Upper lobe of right lung (tissue), 1 donor: ENCODE measurements around the gene UNC5A. TPM values are rescaled to one million over a fixed set of nuclear protein-coding genes. Genes with fewer than 3 reads are reported as not detected.

Experiments used
- ATAC-seq: fragments of 200-7000 bp; cut with Tn5 transposase; one replicate; pipeline ENCODE4 v1.9.1; 2020; ENCODE audit warnings: mild to moderate bottlenecking, moderate library complexity
- DNase-seq: peaks from one replicate; pipeline ENCODE4 v3.0.0-alpha.2; 2020
- H3K27ac ChIP-seq: fragments of 200-600 bp; one replicate; pipeline ENCODE4 v1.8.0; 2022
- H3K27me3 ChIP-seq: fragments of 200-600 bp; one replicate; pipeline ENCODE4 v1.8.0; 2022; ENCODE audit warnings: mild to moderate bottlenecking
- H3K36me3 ChIP-seq: fragments of 200-600 bp; one replicate; pipeline ENCODE4 v1.8.0; 2022
- H3K4me1 ChIP-seq: fragments of 200-600 bp; one replicate; pipeline ENCODE4 v1.8.0; 2022
- H3K4me3 ChIP-seq: fragments of 200-600 bp; one replicate; pipeline ENCODE4 v1.8.0; 2022; ENCODE audit warnings: mild to moderate bottlenecking
- H3K9me3 ChIP-seq: fragments of 200-600 bp; one replicate; pipeline ENCODE4 v1.8.0; 2022
- CTCF ChIP-seq: fragments of 200-600 bp; IDR thresholded peaks from one replicate; pipeline ENCODE4 v1.8.0; 2022; ENCODE audit warnings: antibody characterized with exemption
- intact Hi-C: fragments of 100-400 bp; cut with DNase I; formaldehyde crosslinking; loops from one replicate; pipeline ENCODE4 v1.11.0; 2022
- total RNA-seq: library from RNA; stranded (reverse); fragmentation: NEBNext Ultra II Directional; extraction: Animal tissue kit (Norgen Biotek cat#: 25700); gene quantifications from one replicate; pipeline ENCODE4 v1.2.1, GENCODE V29; 2021
- donor health status: DM: no; HTN: yes; CAD: no; lungs with severe emphysema.

The UNC5A gene
- total RNA-seq, 1 donor from 2014 or later, result 0.46 TPM

DNA sequence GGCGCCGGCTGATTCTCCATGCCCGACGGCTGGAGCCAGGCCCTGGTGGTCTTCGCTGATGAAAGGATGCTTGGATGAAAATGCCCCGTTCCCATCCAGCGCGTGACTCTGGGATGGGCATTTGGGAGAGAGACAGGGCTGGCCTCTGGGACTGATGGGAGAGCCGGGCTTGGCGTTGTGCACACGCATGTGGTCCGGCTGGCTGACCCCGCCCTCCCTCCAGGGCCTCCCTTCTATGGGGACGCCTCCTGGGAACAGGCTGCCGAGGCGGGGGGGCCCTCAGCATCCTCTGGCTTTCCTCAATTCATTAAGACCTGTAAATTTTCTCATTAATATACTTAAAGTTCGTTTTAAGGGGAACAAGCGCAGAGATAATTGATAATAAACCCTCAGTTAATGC, 36.8 kb downstream of the UNC5A start:
- Histone ChIP-seq H3K27ac (no peak overlapping the region), H3K36me3 (no peaks in the 10 kb centered on the region), H3K9me3 (no peaks in the 10 kb centered on the region), H3K4me1 (no peaks in the 10 kb centered on the region), H3K4me3 (no peak overlapping the region), H3K27me3 (peaks cover 41% of the 10 kb centered on the region)
- DNase-seq (no peak), ATAC-seq (no peak)
- intact Hi-C loops, result no loop called here
- TF ChIP-seq CTCF, result no peak

DNA sequence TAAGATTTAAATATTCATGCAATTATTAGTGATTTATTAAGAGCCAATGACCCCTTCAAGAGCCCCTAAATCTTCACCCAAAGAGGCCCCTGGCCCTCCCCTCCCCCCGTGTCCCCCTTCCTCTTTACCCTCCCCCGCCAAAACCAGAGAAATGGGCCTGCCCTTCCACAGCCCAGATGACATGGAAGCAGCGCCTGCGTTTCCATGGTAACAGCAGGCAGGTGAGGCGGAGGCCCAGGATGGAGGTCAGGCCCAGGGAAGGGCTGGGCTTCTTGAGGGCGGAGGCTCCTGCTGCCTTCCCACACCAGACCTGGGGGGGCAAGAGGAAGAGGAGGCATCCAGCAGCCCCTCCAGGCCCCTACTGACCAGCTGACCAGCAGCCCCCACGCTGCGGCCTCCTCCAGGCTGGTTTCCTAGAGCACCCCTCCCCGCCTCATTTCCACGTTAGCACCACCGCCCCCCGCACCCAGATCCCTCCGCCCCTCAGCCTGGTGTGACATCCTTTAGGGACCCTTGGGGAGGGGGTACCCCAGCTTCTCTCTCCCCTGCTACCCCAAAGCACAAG, 37.4 kb downstream of the UNC5A start:
- Histone ChIP-seq H3K4me1 (no peaks in the 10 kb centered on the region), H3K36me3 (no peaks in the 10 kb centered on the region), H3K9me3 (no peaks in the 10 kb centered on the region), H3K27me3 (peaks cover 41% of the 10 kb centered on the region), H3K27ac (no peak overlapping the region), H3K4me3 (no peak overlapping the region)
- intact Hi-C loops, result no loop called here
- TF ChIP-seq CTCF, result no peak
- DNase-seq (no peak), ATAC-seq (no peak)

DNA sequence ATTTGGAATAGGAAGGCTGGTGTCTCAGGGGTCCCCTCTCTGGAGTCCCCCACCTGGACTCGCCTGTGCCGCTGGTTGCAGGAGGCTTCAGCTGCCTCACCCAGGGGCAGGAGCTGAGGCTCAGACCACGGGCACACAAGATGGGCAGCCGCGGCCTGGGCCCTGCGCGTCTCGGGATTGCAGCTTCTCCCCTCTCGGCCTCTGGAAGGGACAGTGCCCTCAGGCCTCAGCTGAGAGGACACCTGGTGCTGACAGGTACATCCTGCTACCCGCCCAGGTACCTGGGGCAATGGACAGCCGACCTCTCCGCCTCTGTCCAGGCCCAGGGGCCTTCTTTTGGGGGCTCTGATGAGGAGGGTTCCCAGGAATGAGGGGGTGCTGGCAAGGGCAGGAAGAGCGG, 38.3 kb downstream of the UNC5A start:
- H3K27ac ChIP-seq, result no peak overlapping the region
- intact Hi-C loops, result no loop called here
- no peak overlapping the region for H3K4me3 ChIP-seq
- no peak for DNase-seq
- ATAC-seq, result no peak
- H3K4me1 ChIP-seq, result no peaks in the 10 kb centered on the region
- H3K9me3 ChIP-seq, result no peaks in the 10 kb centered on the region
- no peak for TF ChIP-seq CTCF
- no peaks in the 10 kb centered on the region for H3K36me3 ChIP-seq
- H3K27me3 ChIP-seq, result peaks cover 37% of the 10 kb centered on the region

- H3K27me3 ChIP-seq, result peaks cover 44% of the 10 kb centered on the region
- H3K36me3 ChIP-seq, result no peaks in the 10 kb centered on the region
- no peaks in the 10 kb centered on the region for H3K4me1 ChIP-seq
- H3K27ac ChIP-seq, result no peak overlapping the region
- DNase-seq (no peak), ATAC-seq (no peak)
- intact Hi-C loops, result no loop called here
- no peak overlapping the region for H3K4me3 ChIP-seq
- H3K9me3 ChIP-seq, result no peaks in the 10 kb centered on the region
- no peak for TF ChIP-seq CTCF
Observed at GRCh38 chr5:176849611-176850227, 39.4 kb downstream of the UNC5A start.

DNA sequence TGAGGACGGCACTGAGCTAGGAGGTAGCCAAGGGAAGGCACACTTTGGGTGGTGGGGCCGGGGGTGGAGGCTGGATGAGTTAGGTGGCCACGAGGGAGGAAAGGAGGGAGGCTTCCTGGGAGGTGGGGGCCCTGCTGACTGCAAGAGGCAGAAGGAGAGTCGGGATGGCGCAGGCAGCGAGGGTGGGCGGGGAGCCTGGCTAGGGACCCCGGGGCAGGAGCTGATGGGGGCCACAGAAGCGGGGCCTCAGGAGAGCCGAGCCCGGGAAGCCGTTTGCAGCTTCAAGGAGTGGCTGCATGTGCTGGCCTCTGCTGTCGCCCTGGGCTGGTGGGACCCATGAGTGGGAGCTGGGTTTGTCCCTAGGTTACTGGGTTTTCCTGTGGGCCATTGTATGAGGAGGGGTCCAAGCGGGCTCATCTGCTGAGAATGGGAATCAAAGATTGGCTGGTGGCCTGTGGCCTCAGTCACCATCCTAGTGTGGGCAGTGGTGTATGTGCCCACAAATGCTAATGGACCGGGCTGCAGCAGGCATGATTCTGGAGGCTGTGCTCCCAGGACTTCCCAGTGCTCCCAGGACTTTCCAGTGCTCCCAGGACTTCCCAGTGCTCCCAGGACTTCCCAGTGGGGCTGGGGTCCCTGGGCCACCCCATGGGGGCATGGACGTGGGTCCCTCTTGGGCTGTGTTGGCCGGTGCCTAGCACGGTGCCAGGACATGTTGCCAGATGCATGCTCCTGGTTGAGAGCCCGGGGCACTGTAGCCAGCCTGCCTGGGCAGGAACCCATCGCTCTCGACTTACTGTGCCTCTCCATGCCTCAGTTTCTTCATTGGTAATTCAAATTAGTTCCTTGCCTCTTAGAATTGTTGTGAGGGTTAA, 40.2 kb downstream of the UNC5A start:
- no peaks in the 10 kb centered on the region for H3K36me3 ChIP-seq
- H3K27ac ChIP-seq, result no peak overlapping the region
- ATAC-seq, result no peak
- no peak overlapping the region for H3K4me3 ChIP-seq
- H3K27me3 ChIP-seq, result peaks cover 52% of the 10 kb centered on the region
- DNase-seq, result no peak
- no peaks in the 10 kb centered on the region for H3K4me1 ChIP-seq
- intact Hi-C loops, result no loop called here
- H3K9me3 ChIP-seq, result no peaks in the 10 kb centered on the region
- TF ChIP-seq CTCF, result no peak
